NCI-H2171 treated with DMSO at 0.1 percent for 48 hours (cell line): Measurements from ENCODE around the gene SP5.
"Not testable (repeated sequence)": the region's sequence is repeated elsewhere in the genome, so short reads cannot be mapped to it uniquely, and the experiment has no call there.

Experiments used
- DNase-seq: peaks from one replicate; lab custom pipeline; 2025; lab: John Stamatoyannopoulos, UW

The SP5 gene

DNA sequence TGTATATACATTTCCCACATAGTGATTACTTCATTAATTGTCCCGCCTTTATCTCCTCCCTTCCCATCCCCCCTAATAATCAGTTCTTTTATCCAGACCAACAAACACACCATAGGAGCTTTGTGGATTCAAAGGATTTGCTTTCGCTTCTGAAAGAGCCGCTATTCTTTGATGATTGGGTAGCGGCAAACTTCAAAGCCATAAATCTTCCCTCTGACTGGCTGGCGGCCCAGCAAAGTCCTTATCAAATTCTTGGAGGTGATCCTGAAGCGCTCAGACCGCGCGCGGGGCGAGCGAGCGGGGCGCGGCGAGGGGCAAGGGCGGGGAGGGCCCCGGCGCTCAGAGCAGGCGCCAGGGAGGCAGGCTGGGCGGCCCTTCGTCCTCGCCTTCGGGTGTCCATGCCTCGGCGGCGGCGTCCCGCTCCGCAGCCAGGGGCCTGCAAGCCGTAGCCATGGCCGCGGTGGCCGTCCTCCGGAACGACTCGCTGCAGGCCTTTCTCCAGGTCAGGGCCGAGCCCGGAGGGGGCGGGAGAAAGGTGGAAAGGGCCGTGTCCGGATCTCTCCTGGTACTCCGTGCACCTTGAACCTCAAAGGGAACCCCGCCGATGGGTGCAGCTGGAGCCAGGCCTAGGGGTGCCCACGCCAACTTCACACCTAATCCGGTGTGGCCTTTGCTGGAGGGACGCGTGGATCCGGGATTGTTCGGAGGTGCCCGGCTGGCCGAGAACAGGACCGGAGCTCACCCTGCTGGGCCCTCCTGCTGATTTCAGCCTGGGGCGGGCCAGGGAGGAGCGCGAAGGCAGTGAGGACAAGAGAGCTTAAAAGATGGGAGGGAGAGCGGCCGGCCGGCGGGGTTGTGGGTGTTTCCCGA, at the start of gene SP5:
Gene SP5 (plus strand): TSS at position 276 of the 870 bp plus-strand sequence. CDS start 176 bp downstream, at position 452.
- DNase-seq = peak; percentile 78

- no peak for DNase-seq
These were observed 49.4 kb upstream of the SP5 start for GRCh38 chr2:170665743-170666142.

- no peak for DNase-seq
These were observed 45.2 kb upstream of the SP5 start for GRCh38 chr2:170669909-170670308.

GRCh38 chr2:170670651-170671050, 44.5 kb upstream of the SP5 start:
- no peak for DNase-seq

GRCh38 chr2:170671079-170671478, 44.1 kb upstream of the SP5 start:
- DNase-seq = no peak

GRCh38 chr2:170674282-170674681, 40.9 kb upstream of the SP5 start:
- not testable (repeated sequence) for DNase-seq

DNA sequence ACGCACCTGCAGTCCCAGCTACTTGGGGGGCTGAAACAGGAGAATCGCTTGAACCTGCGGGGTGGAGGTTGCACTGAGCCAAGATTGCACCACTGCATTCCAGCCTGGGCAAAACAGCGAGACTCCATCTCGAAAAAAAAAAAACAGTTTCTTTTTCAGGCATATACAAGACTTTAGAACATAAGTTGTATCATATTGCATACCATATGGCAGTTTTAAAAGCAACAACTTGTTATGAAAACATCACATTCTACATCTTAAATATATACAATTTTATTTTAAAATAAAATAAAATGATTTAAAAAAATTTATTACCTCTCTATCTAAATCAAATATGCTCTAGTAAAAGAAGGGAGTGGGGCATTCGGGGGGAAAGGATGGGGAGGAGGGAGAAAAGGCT, 39.4 kb upstream of the SP5 start:
- DNase-seq = no peak

DNA sequence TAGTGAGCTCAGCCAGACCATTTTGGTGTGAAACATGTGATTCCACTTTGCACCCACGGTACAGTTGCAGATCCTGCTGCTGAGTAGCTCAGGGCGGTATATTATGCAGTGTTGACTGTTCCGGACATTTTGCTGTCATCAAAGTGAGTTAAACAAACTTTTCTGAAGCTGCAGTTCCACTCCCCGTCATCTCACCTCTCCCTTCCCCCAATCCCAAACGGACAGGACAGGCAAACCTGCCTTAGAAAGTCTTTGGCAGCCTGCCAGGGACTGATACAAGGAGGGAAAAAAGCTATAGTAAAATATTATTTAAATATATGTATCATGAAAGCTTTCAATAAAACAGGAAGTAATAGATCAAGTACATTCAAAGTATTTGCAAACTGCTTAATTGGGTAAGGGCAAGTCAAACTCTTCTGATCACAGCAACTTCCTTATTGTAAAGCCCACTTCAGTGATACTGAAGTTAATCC, 35.5 kb upstream of the SP5 start:
- DNase-seq = peak; percentile 51

GRCh38 chr2:170680172-170680941, 34.8 kb upstream of the SP5 start:
- peak; percentile 96 for DNase-seq

DNA sequence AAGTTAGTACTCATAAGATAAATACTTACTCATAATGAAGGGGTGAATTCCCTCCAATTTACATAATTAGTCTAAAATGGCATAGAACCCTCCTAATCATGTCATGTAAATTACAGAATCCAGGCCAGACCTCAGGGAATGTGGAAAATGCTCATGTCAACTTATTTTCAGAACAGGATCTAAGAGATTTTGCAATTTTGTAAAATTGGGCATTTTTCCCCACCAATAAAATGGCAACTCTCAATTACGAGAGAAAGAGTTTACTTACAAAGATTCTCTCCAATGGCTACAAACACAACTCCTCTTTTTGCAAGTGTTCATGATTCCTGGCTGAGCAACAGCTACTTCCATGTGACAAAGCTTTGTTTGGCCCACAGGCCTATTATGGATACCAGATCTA, 33.8 kb upstream of the SP5 start:
- no peak for DNase-seq

DNA sequence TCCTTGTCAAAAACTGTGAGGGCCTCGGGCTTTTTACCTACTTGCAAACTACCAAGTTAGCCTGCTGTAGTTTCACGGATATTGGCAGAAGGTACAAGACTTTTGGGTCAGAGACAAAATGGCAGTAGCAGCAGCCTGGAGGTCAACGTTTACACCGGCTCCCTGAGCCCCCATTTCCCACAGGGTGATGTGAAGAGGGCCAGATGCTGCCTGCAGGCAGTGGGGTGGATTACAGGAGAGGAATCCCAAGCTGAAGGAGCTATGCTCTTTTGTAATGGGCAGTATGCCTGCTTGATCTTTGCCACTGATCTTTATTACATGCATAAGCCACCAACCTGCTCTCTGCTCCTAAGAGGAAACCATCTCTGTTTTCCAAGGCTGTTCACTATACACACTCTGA, 29.5 kb upstream of the SP5 start:
- DNase-seq = peak; percentile 34

DNA sequence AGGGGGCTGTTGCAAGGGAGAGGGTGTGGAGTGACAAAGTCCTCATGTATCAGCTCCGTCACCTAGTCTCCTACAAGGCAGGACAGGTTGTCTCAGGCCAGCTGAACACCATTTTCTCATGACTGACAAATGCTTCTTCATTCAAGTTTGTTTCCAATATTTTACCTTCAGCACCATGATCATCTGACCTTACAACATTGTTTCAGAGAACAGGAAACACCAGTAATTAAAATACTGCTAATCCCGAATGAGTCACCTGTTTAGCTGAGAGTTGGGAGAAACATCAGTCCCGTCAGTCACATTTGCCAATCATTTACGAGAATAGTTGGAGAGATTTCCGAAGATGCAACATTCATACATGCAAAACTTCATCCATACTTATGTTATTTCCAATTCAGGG, 25.7 kb upstream of the SP5 start:
- no peak for DNase-seq

DNA sequence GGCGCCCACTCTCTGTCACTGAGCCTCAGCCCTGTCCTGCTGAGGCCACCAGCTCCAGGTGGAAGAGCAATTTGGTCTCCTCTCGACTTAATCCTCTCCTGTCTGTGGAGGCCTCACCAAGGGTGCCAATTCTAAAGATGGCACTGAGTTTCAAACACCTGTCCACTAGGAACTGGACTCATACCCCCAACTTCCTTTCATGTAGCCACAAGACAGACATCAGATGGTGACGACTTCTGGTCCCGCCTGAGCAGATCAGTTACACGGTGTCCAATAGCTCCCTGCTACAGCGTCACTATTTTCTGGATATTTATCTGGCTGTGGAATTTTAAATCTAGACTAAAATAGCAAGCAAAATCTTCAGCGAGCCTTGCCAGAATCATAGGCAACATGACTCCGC, 24.5 kb upstream of the SP5 start:
- no peak for DNase-seq

- no peak for DNase-seq
These were observed 20.8 kb upstream of the SP5 start for GRCh38 chr2:170694316-170694715.

GRCh38 chr2:170695521-170696410, 19.4 kb upstream of the SP5 start:
- peak; percentile 16 for DNase-seq

GRCh38 chr2:170696948-170697347, 18.2 kb upstream of the SP5 start:
- no peak for DNase-seq

DNA sequence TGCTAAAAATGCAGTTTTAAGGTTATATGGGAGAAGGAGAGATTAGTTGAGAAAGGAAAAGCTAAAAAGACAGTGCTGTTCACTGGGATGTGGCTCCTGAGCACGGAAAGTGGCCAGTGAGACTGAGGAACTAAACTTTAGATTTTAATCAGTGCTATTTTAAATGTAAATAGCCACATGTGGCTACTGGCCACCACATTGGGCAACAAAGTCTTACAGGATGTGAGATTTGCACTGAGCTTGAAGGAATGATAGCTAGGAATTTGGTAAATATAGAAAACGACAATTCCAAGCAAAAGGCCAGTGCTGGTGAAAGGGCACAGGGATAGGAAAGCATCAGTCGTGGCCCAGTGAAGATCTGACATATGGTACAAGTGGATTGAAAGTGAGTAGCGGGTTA, 14.1 kb upstream of the SP5 start:
- DNase-seq = peak; percentile 9

GRCh38 chr2:170703776-170704476, 11.2 kb upstream of the SP5 start:
- DNase-seq = no peak

- DNase-seq = no peak
These were observed 7.0 kb upstream of the SP5 start for GRCh38 chr2:170707821-170708795.

DNA sequence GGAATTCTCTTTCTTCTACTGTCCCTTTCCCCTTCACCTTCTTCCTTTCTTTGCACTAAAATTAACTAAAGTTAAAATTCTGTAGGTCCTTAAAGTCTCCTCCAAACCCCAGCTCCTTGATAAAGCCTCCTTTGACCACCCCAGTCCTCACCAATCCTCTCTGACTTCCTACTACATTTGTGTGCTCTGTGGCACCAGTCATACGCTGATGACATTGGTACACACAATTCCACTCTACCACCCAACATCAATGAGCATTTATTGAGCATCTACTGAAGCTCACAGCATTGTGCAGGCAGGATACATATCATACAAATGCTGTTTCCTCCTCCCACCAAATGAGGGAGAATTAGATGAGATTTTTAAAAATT, 4.5 kb upstream of the SP5 start:
- DNase-seq = no peak
